ENCODE measurements around the gene CARD19.
"Not testable (repeated sequence)": the region's sequence is repeated elsewhere in the genome, so short reads cannot be mapped to it uniquely, and the experiment has no call there.

CARD19 gene

GRCh38 chr9:93111371-93112115 lies 15.5 kb downstream of the CARD19 start:
- Histone ChIP-seq H3K4me1 (no peaks in the 10 kb centered on the region), H3K9me3 (no peaks in the 10 kb centered on the region), H3K27me3 (ENCODE audit: low read depth) (no peaks in the 10 kb centered on the region), H3K36me3 (replicated peaks) (0 out of 2 replicates have a peak, but pooled peaks cover 3% of the 10 kb centered on the region), H3K4me3 (no peak overlapping the region)
- in situ Hi-C loops (cut with MboI; ENCODE audit: low sequenced_read_pairs): no loop called here
- DNase-seq (ENCODE audit: low spot score in 2 of 2): no peak

GRCh38 chr9:93112116-93112863 lies 16.3 kb downstream of the CARD19 start:
- H3K4me1 ChIP-seq: no peaks in the 10 kb centered on the region
- no peaks in the 10 kb centered on the region for H3K27me3 ChIP-seq (ENCODE audit: low read depth)
- 0 out of 2 replicates have a peak, but pooled peaks cover 3% of the 10 kb centered on the region for H3K36me3 ChIP-seq (replicated peaks)
- H3K4me3 ChIP-seq: no peak overlapping the region
- in situ Hi-C loops (cut with MboI; ENCODE audit: low sequenced_read_pairs): no loop called here
- no peak for DNase-seq (ENCODE audit: low spot score in 2 of 2)
- no peaks in the 10 kb centered on the region for H3K9me3 ChIP-seq

GRCh38 chr9:93112864-93113389 lies 16.9 kb downstream of the CARD19 start:
- no peaks in the 10 kb centered on the region for H3K9me3 ChIP-seq
- in situ Hi-C loops (cut with MboI; ENCODE audit: low sequenced_read_pairs): no loop called here
- 0 out of 2 replicates have a peak, but pooled peaks cover 3% of the 10 kb centered on the region for H3K36me3 ChIP-seq (replicated peaks)
- H3K4me1 ChIP-seq: no peaks in the 10 kb centered on the region
- DNase-seq (ENCODE audit: low spot score in 2 of 2): no peak
- H3K27me3 ChIP-seq (ENCODE audit: low read depth): no peaks in the 10 kb centered on the region
- H3K4me3 ChIP-seq: no peak overlapping the region

GRCh38 chr9:93114169-93114983 lies 18.4 kb downstream of the CARD19 start:
- Histone ChIP-seq H3K4me1 (no peaks in the 10 kb centered on the region), H3K9me3 (no peaks in the 10 kb centered on the region), H3K36me3 (replicated peaks) (0 out of 2 replicates have a peak, but pooled peaks cover 3% of the 10 kb centered on the region), H3K27me3 (ENCODE audit: low read depth) (no peaks in the 10 kb centered on the region), H3K4me3 (no peak overlapping the region)
- in situ Hi-C loops (cut with MboI; ENCODE audit: low sequenced_read_pairs): no loop called here
- DNase-seq (ENCODE audit: low spot score in 2 of 2): no peak

DNA sequence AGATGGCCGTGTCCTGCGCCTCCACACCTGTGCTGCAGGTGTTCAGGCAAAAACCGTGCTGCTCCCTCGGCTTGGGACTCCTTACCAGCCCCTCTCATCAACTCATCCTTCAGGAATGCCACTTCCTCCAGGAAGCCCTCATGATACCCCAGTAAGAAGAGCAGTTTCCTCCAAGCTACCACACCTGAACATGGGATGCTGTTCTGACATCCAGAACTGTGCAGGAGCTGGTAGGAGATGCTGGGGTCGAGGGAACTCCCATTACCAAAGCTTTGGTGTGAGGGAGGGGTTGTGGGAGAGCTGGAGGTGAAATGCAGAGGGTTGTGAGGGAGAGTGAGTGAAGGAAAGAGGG lies 18.9 kb downstream of the CARD19 start:
- DNase-seq (ENCODE audit: low spot score in 2 of 2): no peak
- Histone ChIP-seq H3K4me1 (no peaks in the 10 kb centered on the region), H3K27me3 (ENCODE audit: low read depth) (no peaks in the 10 kb centered on the region), H3K4me3 (no peak overlapping the region), H3K36me3 (replicated peaks) (no peaks in the 10 kb centered on the region), H3K9me3 (no peaks in the 10 kb centered on the region)
- in situ Hi-C loops (cut with MboI; ENCODE audit: low sequenced_read_pairs): no loop called here

- DNase-seq (ENCODE audit: low spot score in 2 of 2): no peak
- H3K4me1 ChIP-seq: no peaks in the 10 kb centered on the region
Measured at GRCh38 chr9:93115486-93116071, 19.6 kb downstream of the CARD19 start.

DNA sequence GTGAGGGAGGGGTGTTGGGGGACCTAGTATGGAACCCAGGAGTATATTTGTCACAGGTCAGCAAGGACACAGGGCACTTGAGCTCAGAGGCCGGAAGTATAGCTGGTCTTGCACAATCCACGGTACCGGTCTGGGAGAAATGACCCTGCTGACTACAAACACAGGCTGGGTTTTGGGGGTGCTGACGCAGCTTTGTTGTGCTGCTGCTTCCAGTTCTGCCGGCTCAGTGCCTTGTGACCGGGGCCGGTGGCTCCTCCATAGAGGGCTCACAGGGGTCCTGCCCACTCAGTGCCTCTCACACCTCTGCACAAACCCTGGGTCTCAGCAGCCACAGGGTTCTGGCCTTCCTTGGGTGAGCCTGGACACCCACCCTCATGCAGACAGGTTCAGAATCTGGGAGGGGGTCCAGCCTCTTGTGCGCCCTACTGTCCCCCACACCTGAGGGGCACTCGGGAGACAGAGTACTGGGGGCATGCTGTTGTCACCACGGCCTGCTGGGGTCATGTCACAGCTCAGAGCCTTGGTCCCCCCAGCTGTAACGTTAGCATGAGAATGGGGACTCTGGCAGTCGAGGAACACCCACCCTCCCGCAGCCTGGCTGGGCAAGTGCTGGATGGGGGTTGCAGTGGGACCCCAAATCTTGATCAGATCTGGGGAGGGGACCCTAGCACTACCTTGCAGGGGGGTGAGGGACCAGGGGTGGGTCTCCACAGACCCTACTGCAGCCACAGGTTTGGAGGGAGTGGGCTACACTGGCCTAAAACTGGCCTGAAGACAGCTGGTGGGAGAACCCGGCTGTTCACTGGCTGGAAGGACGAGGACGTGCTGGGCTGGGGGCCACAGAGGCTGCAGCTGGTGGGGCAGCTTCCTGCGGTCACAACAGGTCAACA lies 20.3 kb downstream of the CARD19 start:
- in situ Hi-C loops (cut with MboI; ENCODE audit: low sequenced_read_pairs): no loop called here
- Histone ChIP-seq H3K4me1 (no peaks in the 10 kb centered on the region), H3K9me3 (no peaks in the 10 kb centered on the region), H3K36me3 (replicated peaks) (no peaks in the 10 kb centered on the region), H3K27me3 (ENCODE audit: low read depth) (no peaks in the 10 kb centered on the region), H3K4me3 (no peak overlapping the region)
- DNase-seq (ENCODE audit: low spot score in 2 of 2): no peak

More at GRCh38 chr9:93115486-93116071, 19.6 kb downstream of the CARD19 start:
- no peaks in the 10 kb centered on the region for H3K36me3 ChIP-seq (replicated peaks)
- no peaks in the 10 kb centered on the region for H3K9me3 ChIP-seq
- no peak overlapping the region for H3K4me3 ChIP-seq
- in situ Hi-C loops (cut with MboI; ENCODE audit: low sequenced_read_pairs): no loop called here
- no peaks in the 10 kb centered on the region for H3K27me3 ChIP-seq (ENCODE audit: low read depth)

GRCh38 chr9:93117521-93117920 lies 21.5 kb downstream of the CARD19 start:
- H3K27me3 ChIP-seq (ENCODE audit: low read depth); H3K36me3 ChIP-seq (replicated peaks); H3K9me3 ChIP-seq; in situ Hi-C loops (cut with MboI; ENCODE audit: low sequenced_read_pairs); DNase-seq (ENCODE audit: low spot score in 2 of 2); H3K4me3 ChIP-seq; H3K4me1 ChIP-seq: not testable (repeated sequence)

- DNase-seq (ENCODE audit: low spot score in 2 of 2): no peak
- Histone ChIP-seq H3K9me3 (no peaks in the 10 kb centered on the region), H3K27me3 (ENCODE audit: low read depth) (no peaks in the 10 kb centered on the region), H3K4me1 (no peaks in the 10 kb centered on the region), H3K36me3 (replicated peaks) (no peaks in the 10 kb centered on the region), H3K4me3 (no peak overlapping the region)
- in situ Hi-C loops (cut with MboI; ENCODE audit: low sequenced_read_pairs): no loop called here
Measured at GRCh38 chr9:93117924-93118862, 22.2 kb downstream of the CARD19 start.

- H3K4me1 ChIP-seq: no peaks in the 10 kb centered on the region
- H3K36me3 ChIP-seq (replicated peaks): no peaks in the 10 kb centered on the region
- no peaks in the 10 kb centered on the region for H3K9me3 ChIP-seq
- in situ Hi-C loops (cut with MboI; ENCODE audit: low sequenced_read_pairs): no loop called here
- H3K27me3 ChIP-seq (ENCODE audit: low read depth): no peaks in the 10 kb centered on the region
- no peak overlapping the region for H3K4me3 ChIP-seq
- no peak for DNase-seq (ENCODE audit: low spot score in 2 of 2)
Measured at GRCh38 chr9:93118863-93119702, 23.1 kb downstream of the CARD19 start.

- no peaks in the 10 kb centered on the region for H3K4me1 ChIP-seq
- H3K27me3 ChIP-seq (ENCODE audit: low read depth): no peaks in the 10 kb centered on the region
- H3K4me3 ChIP-seq: no peak overlapping the region
- H3K9me3 ChIP-seq: no peaks in the 10 kb centered on the region
- in situ Hi-C loops (cut with MboI; ENCODE audit: low sequenced_read_pairs): no loop called here
- DNase-seq (ENCODE audit: low spot score in 2 of 2): no peak
- no peaks in the 10 kb centered on the region for H3K36me3 ChIP-seq (replicated peaks)
Measured at GRCh38 chr9:93119703-93119952, 23.6 kb downstream of the CARD19 start.
